ENCODE measurements around the gene NOTUM.

Gene NOTUM

DNA sequence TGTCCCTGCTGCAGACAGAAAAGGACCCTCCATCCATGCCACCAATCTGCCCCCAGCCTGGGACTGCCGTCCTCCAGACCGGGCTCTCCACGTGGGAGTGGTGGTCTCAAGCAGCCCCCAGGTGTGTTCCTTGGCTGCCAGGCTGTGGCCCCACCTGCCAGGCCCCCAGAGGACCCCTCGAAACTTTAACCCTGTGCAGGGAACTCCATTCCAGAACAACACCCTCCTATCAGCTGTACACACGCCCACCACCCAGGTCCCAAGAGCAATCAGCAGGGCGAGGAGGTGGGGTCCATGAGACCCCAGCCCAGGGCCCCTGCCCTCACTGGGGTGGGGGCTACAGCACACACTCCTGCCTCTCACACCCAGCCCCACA is 25.3 kb downstream of the NOTUM start:
- no peak for DNase-seq (ENCODE audit: low spot score)

DNA sequence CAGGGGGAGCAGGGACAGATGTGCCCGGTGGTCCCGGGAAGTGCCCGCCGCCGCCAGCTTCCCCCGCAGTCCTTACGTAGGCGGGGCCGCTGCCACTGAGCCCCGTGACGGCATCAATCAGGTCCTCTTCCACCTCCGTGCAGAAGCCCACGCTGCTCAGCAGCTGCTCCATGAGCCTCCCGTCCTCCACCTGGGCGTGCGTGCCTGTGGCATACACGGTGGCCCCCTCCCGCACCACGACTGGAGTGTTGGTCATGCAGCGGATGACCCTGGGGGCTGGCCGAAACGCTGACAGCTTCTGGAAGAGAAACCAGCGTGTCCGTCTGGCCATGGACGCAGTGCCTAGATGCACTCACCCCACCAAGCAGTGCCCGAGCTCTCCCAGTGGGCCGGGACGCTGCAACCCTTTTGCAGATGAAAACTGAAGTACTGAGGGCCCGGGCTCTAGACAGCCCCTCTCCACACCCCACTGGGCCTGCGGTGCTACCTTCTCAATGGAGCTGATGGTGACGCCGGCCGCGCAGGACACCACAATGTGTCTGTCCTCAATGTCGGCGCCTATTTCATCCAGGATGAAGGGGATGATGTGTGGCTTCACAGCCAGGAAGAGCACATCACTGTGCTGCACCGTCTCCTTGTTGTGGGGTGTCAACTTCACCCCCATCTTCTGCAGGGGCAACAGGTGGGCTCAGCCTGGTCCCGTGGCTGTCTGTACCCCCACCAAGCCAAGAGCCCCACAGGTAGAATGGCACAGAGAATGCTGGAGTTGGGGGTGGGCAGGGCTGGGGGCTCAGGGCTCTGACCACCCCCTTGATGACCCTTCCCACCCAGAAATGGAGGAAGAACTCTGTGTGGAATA is 25.9 kb downstream of the NOTUM start:
- DNase-seq (ENCODE audit: low spot score): no peak

GRCh38 chr17:81934098-81934757 is 26.8 kb downstream of the NOTUM start:
- DNase-seq (ENCODE audit: low spot score): no peak

- DNase-seq (ENCODE audit: low spot score): no peak
Observed at GRCh38 chr17:81933178-81933699, 27.7 kb downstream of the NOTUM start.

DNA sequence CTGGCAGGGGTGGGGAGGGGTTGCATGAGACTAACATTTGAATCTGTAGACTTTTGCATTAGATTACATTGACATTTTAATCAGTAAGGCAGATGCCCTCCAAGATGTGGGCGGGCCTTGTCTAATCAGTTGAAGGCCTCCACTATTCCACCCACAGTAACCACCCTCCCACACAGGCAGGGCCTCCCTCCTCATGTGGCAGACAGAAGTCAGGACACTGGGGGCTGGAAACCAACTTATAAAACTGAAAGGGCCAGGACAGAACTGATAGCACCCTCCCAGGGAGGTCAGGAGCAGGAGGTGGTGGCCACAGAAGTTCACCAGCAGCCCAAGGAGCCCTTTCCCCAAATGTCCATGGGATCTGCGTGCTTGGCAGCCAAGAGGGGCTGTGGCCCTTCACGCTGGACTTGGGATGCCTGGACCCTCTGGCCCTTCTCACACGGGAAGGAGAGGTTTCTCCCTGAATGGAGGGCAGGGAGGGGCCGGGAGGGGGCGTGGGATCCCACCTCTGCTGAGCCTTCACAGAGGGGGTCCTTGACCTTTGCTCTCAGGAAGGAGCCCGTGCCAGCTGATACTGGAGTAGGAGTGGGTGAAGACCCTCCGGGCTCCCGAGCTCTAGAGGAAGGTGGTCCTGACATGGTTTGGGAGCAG is 28.5 kb downstream of the NOTUM start:
- DNase-seq (ENCODE audit: low spot score): no peak

- no peak for DNase-seq (ENCODE audit: low spot score)
Observed at GRCh38 chr17:81931557-81932332, 29.2 kb downstream of the NOTUM start.

DNA sequence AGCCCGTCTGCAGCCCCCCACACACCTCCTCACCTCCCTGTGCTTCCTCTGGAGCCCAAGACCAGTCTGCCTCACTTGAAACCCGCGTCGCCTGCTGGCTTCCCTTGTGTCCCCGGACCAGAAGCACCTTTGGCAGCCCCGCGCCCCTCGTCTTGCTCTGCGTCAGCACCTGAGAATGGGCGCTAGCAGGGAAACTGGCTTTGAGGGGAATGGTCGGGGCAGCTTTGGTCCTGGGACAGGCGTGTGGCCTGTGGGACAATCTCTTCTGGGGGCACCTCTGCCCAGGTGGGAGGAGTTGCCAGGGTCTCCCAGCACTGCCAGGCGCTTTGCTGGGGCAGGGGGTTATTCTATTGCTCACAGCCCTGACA is 29.8 kb downstream of the NOTUM start:
- no peak for DNase-seq (ENCODE audit: low spot score)

DNA sequence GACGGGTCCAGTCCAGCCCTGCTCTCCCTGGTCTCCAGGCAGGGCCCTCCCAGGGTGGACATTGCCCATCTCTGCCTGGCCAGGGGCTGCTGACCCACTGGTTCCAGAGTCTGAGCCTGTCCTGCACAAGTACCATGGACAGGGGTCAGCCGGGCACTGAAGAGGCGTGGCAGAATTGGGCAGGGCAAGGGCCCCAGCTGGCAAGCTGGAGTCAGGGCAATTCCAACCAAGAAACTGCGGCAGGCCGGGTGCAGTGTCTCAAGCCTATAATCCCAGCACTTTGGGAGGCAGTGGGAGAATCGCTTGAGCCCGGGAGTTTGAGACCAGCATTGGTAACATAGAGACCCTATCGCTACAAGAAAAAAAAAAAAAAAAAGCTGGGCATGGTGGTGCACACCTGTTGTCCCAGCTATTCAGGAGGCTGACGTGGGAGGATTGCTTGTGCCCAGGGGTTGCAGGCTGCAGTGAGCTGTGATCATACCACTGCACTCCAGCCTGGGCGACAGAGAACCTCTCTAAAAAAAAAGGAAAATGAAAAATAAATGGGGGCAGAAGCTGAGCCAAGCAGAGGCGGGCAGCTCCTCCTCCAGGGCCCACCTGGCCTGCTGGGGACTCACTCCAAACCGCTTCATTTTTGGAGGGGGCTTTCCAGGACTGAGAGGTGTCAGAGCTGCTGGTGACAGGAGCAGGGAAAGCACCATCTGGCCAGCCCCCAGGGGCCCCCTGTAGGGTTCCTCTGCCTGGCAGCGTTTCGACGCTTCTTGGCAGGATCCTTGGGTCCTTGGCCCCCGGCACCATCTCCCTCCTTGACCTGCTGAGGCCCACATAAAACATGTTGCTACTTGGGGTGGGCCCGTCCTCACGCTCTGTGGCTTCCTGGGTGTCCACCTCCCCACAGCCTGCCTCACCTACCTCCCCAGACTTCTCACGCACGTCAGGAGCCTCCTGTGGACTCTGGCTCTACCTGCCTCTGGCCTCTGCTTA is 30.6 kb downstream of the NOTUM start:
- no peak for DNase-seq (ENCODE audit: low spot score)

DNA sequence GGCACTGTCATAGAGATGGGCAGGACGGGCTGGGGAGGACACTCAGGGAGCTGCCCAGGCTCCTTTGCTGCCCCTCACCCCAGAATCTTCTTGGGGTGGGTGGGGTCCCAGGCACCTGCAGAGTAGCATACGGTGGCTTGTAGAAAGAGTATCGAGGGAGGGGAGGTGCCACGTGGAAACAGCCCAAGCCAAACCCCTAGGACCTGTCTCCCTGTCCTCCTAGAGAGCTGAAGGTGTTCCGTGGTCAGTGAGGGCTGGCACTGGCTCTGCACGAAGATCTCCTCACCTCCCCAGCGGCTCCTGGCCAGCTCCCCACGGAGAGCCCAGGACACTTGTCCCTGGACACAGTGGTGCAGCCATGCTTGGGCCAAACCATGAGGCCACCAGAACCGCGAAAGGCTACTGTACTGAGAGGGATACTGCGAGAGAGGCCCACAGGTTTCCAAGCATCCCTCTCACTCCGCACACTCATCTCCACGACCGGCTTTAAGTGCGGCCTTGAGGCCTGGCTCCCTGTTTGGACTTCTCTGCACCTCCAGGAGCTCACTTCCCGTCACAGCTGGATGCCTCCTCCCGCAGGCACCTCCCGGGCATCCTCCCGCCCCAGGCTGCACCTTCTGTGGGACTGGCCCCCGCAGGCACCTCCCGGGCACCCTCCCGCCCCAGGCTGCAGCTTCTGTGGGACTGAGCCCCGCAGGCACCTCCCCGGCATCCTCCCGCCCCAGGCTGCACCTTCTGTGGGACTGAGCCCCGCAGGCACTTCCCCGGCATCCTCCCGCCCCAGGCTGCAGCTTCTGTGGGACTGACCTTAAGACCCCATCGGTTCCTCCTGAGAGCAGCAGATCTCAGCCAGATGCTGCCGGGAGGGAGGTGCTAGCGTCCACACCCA is 31.5 kb downstream of the NOTUM start:
- no peak for DNase-seq (ENCODE audit: low spot score)

DNA sequence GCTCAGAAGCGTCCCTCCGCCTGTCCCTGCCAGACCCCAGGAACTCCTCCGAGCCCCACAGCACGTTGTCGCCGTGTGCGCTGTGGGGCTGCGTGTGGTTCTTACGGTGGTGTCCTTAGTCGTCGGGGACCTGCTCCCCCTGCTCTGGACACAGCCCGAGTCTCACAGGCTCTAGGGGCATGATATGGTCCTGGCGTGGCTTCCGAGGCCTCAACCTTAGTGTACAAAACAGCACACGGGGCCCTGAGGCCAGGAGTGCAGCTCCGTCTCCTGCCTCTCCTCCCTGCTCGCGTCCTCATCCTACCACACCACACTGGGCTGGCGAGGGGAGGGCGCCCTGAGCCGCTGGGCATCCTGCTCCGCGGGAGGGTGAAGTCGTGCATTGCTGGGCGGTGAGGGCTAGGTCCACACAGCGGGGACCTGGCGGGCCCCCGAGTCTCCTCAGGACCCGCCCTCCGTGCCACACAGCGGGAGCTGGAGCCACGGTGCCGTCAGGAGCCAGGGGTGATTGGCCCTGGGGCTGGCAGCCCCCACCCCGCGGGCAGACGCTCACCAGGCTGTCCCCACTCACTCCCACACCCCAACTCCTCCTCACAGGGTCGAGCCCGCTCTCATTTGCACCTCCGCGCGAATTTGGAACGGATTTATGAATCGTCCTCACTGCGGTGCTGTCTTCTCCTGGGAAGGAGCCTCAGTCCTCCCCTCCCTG is 32.3 kb downstream of the NOTUM start:
- DNase-seq (ENCODE audit: low spot score): no peak

- DNase-seq (ENCODE audit: low spot score): peak; percentile 93
Observed at GRCh38 chr17:81927653-81928543, 33.1 kb downstream of the NOTUM start, which contains the start of gene MAFG. Gene MAFG (minus strand): TSS chr17:81927735. CDS start chr17:81923185, 4,550 bp downstream.

DNA sequence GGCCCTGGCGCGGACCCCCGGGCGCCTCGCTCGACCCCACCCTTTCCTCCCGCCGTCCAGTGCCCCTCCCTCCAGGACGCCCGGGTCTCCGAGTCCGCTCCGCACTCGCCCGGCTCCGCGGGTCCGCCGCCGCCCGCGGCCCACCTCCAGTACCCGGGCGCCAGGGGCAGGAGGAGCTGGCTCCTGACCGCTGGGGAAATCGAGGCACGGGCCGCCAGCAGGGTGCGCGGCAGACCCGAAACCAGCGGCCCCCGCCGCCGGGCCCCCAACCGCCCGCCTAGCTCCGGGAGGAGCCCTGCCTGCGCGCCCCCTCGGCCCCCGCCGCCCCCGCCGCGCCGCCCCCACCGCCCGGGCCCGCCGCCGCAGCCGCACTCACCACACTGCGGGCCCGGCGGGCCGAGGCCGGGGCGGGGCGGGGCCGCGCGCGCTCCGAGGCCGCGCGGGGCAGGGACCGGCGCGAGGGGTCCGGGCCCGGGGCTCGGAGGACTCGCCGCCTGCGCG is 33.8 kb downstream of the NOTUM start:
- no peak for DNase-seq (ENCODE audit: low spot score)

- DNase-seq (ENCODE audit: low spot score): peak; percentile 82
Observed at GRCh38 chr17:81926451-81927151, 34.4 kb downstream of the NOTUM start.

DNA sequence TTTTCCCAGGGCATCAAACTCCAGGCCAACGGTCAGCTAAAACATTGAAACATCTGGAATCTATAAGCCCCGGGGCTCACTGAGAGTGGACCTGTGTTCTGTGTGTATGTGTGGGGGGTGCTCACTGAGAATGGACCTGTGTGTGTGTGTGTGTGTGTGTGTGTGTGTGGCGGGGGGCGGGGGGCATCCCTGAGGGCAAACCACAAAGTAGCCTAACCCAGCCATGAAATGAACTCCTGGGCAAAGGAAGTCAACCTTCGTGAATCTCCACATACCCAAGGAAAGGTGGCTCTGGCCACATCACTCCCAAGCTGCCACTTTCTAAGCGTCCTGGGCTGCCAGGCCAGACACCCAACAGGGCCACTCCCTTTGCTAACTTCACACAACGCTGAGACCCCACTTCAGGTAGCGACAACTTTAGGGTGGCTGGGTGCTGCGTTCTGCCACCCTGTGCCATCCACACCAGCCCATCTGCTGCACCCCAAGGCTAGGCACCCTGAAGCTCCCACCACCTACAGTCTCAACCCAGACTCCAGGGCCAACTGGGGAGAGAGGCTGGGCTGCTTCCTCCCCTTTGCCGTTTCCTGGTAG is 35.0 kb downstream of the NOTUM start:
- no peak for DNase-seq (ENCODE audit: low spot score)

GRCh38 chr17:81924557-81925532 is 36.1 kb downstream of the NOTUM start:
- no peak for DNase-seq (ENCODE audit: low spot score)

Data from LoVo (cell line).